ENCODE data around the gene CPZ. TPM values are rescaled to one million over a fixed set of nuclear protein-coding genes. Genes with fewer than 3 reads are reported as not detected.
"Not testable (repeated sequence)": the region's sequence is repeated elsewhere in the genome, so short reads cannot be mapped to it uniquely, and the experiment has no call there.

The CPZ gene
- total RNA-seq, 2 experiments from 2014 or later, result not detected

GRCh38 chr4:8559524-8560264 is 32.9 kb upstream of the CPZ start:
- no peaks in the 10 kb centered on the region for H3K4me1 Mint-ChIP-seq (ENCODE audit: low read depth)
- no peak overlapping the region for H3K4me3 Mint-ChIP-seq
- CTCF ChIA-PET, result interaction anchor here (1.0 kb wide), 1 partner anchor 48 kb away, joined by 3 read pairs; no protein-coding TSS in a partner anchor
- no peaks in the 10 kb centered on the region for H3K9me3 Mint-ChIP-seq
- no peak overlapping the region for H3K27ac Mint-ChIP-seq
- DNase-seq, result no peak
- H3K36me3 Mint-ChIP-seq (ENCODE audit: low read depth), result no peaks in the 10 kb centered on the region
- H3K27me3 Mint-ChIP-seq (ENCODE audit: low read depth), result peaks cover 2% of the 10 kb centered on the region
- intact Hi-C loops (cut with micrococcal nuclease), result no loop called here

DNA sequence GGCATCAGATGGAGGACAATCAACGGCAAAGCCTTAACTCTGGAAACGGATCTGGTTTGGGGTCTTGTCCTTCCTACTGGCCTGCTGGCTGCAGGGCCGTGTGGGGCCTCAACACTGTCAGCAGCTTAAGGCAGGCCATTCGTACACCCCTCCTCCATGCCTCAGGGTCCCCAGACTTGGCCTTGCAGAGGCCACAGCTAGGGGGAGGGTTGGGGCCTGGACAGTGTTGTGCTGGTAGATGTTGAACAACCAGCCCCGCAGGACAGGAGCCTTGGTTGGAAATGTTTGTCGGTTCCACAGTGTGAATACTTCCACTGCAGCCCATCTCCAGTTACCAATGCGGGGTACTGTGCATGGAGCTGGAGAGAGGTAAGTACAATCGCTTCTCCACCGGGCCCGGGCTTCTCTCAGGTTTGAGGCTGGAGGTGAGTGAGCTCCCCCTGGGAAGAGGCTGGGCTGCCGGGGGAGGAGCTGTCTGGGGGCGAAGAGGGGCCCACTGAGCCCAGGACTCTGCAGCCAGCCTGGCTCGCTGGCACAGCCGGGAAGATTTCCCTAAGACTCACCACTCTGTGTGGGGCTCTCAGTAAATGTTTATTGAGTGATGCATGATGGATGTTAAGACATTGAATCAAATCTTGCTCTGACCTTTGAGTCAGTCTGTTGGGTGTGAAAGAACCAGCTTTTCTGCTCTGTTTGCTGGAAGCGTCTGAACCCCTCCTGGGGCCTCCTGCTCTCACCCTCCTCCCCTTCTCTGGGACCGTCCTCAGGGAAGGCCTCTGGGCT is 32.1 kb upstream of the CPZ start:
- no peaks in the 10 kb centered on the region for H3K36me3 Mint-ChIP-seq (ENCODE audit: low read depth)
- H3K27ac Mint-ChIP-seq, result no peak overlapping the region
- H3K9me3 Mint-ChIP-seq, result no peaks in the 10 kb centered on the region
- intact Hi-C loops (cut with micrococcal nuclease), result no loop called here
- no peaks in the 10 kb centered on the region for H3K4me1 Mint-ChIP-seq (ENCODE audit: low read depth)
- peaks cover 2% of the 10 kb centered on the region for H3K27me3 Mint-ChIP-seq (ENCODE audit: low read depth)
- CTCF ChIA-PET, result interaction anchor here (1.0 kb wide), 1 partner anchor 47 kb away, joined by 3 read pairs; no protein-coding TSS in a partner anchor
- no peak for DNase-seq
- H3K4me3 Mint-ChIP-seq, result no peak overlapping the region

DNA sequence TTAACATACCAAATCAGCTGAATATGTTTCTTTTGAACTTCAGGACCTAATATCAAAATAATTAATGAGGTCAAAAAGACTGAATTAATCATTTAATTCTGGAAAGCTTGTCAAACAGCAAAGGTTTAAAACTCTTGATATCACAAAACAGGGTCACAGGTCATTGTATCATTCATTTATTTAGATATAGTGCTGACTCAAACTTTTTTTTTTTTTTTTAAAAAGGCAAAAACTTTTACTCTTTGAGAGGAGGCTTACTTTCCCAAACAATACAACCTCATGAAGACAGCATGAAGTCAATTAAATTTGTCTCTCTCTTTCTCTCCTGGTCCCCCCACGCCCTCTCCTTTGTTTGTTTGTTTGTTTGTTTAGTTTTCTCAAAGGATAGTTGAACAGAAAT is 28.0 kb upstream of the CPZ start:
- CTCF ChIA-PET, result no interaction called here
- Mint-ChIP-seq H3K36me3 (ENCODE audit: low read depth) (no peaks in the 10 kb centered on the region), H3K9me3 (no peaks in the 10 kb centered on the region), H3K4me1 (ENCODE audit: low read depth) (no peaks in the 10 kb centered on the region), H3K27ac (no peak overlapping the region), H3K27me3 (ENCODE audit: low read depth) (peaks cover 2% of the 10 kb centered on the region), H3K4me3 (no peak overlapping the region)
- no peak for DNase-seq
- intact Hi-C loops (cut with micrococcal nuclease), result no loop called here

- Mint-ChIP-seq H3K27ac (no peak overlapping the region), H3K9me3 (no peaks in the 10 kb centered on the region), H3K4me3 (no peak overlapping the region), H3K4me1 (ENCODE audit: low read depth) (no peaks in the 10 kb centered on the region), H3K27me3 (ENCODE audit: low read depth) (no peaks in the 10 kb centered on the region), H3K36me3 (ENCODE audit: low read depth) (no peaks in the 10 kb centered on the region)
- intact Hi-C loops (cut with micrococcal nuclease), result no loop called here
- no peak for DNase-seq
- CTCF ChIA-PET, result no interaction called here
These were observed 24.4 kb upstream of the CPZ start for GRCh38 chr4:8568068-8568668.

- no peaks in the 10 kb centered on the region for H3K9me3 Mint-ChIP-seq
- H3K36me3 Mint-ChIP-seq (ENCODE audit: low read depth), result no peaks in the 10 kb centered on the region
- H3K4me1 Mint-ChIP-seq (ENCODE audit: low read depth), result no peaks in the 10 kb centered on the region
- intact Hi-C loops (cut with micrococcal nuclease), result no loop called here
- DNase-seq, result no peak
- no peak overlapping the region for H3K27ac Mint-ChIP-seq
- H3K27me3 Mint-ChIP-seq (ENCODE audit: low read depth), result no peaks in the 10 kb centered on the region
- H3K4me3 Mint-ChIP-seq, result no peak overlapping the region
- CTCF ChIA-PET, result interaction anchor here (0.6 kb wide), 1 partner anchor 23 kb away, joined by 3 read pairs; no protein-coding TSS in a partner anchor
These were observed 22.4 kb upstream of the CPZ start for GRCh38 chr4:8570201-8570600.

DNA sequence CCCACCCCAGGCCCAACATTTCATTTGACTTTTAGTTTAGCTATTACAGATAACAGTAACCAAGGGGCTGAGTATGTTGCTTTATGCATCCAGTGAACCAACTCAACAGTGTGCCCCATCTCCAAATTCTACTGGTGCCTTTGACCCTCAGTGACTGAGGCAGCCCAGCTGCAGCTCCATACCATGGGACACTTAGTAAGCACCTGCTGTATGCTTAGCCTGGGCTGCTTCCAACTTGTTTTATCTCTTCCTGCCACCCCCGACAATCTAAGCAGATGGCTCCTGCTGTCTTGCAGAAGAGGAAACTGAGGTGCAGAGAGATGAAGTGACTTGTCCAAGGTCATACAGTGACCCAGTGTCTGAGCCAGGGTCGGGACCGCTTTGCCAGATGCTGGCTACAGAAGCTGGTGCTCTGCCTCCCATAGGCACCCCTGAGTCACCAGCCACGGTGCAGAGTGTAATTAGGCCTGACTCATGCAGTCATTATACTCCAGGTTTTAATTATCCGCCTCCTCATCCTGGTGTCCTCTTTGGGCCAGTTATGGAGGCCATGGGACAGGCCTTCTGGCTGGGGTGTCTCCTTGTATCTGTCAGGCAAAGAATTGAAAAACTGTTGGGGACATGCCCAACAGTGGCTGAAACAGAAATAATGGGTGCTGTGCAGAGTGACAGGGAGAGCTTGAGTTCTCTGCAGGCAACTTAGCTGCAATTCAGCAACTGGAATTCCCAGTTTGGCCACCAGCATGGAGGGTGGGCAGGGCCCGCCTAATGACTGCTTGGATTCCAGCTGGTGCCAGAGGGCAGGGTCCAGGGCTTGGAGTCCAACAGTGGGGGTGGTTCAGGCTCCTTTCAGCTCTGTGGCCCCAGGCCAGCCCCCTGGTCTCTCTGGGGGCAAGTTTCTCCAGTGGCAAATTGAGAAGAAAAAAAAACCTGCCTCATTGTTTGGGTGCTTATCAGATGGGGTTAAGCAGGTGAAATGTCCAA is 20.6 kb upstream of the CPZ start:
- intact Hi-C loops (cut with micrococcal nuclease), result no loop called here
- H3K36me3 Mint-ChIP-seq (ENCODE audit: low read depth), result no peaks in the 10 kb centered on the region
- CTCF ChIA-PET, result no interaction called here
- no peak overlapping the region for H3K27ac Mint-ChIP-seq
- no peaks in the 10 kb centered on the region for H3K4me1 Mint-ChIP-seq (ENCODE audit: low read depth)
- H3K9me3 Mint-ChIP-seq, result no peaks in the 10 kb centered on the region
- no peak overlapping the region for H3K4me3 Mint-ChIP-seq
- peaks cover 2% of the 10 kb centered on the region for H3K27me3 Mint-ChIP-seq (ENCODE audit: low read depth)
- DNase-seq, result no peak

- Mint-ChIP-seq H3K36me3 (ENCODE audit: low read depth) (no peaks in the 10 kb centered on the region), H3K27ac (no peak overlapping the region), H3K4me3 (no peak overlapping the region), H3K4me1 (ENCODE audit: low read depth) (no peaks in the 10 kb centered on the region), H3K9me3 (no peaks in the 10 kb centered on the region), H3K27me3 (ENCODE audit: low read depth) (peaks cover 9% of the 10 kb centered on the region)
- no peak for DNase-seq
- CTCF ChIA-PET, result no interaction called here
- intact Hi-C loops (cut with micrococcal nuclease), result no loop called here
These were observed 19.3 kb upstream of the CPZ start for GRCh38 chr4:8573266-8573665.

- Mint-ChIP-seq H3K27ac (no peak overlapping the region), H3K27me3 (ENCODE audit: low read depth) (peaks cover 15% of the 10 kb centered on the region), H3K4me1 (ENCODE audit: low read depth) (no peaks in the 10 kb centered on the region), H3K9me3 (no peaks in the 10 kb centered on the region), H3K36me3 (ENCODE audit: low read depth) (no peaks in the 10 kb centered on the region), H3K4me3 (no peak overlapping the region)
- DNase-seq, result no peak
- intact Hi-C loops (cut with micrococcal nuclease), result no loop called here
- CTCF ChIA-PET, result interaction anchor here (0.5 kb wide), 1 partner anchor 18 kb away, joined by 3 read pairs; the partner anchor contains the start of gene CPZ
These were observed 17.7 kb upstream of the CPZ start for GRCh38 chr4:8574796-8575370.

DNA sequence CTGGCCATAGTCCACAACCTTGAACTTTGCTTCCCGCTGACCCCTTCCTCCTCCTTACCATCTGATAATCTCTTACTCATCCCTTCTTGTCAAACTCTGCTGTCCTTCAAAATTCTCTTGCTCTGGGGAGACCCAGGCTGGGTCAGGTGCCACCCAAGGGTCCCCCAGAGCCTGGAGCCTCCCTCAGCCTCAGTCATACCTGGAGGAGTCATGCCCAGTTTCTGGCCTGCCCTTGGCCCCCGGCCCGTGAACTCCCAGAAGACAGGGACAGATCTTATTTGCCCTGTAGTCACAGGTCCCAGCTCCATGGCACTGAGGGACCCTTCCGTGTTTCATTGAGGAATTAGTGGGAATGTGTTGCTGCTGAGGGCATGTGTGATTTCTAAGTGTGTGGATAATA is 17.1 kb upstream of the CPZ start:
- no peaks in the 10 kb centered on the region for H3K36me3 Mint-ChIP-seq (ENCODE audit: low read depth)
- H3K27ac Mint-ChIP-seq, result no peak overlapping the region
- no peaks in the 10 kb centered on the region for H3K9me3 Mint-ChIP-seq
- H3K4me3 Mint-ChIP-seq, result no peak overlapping the region
- no peaks in the 10 kb centered on the region for H3K4me1 Mint-ChIP-seq (ENCODE audit: low read depth)
- peaks cover 15% of the 10 kb centered on the region for H3K27me3 Mint-ChIP-seq (ENCODE audit: low read depth)
- intact Hi-C loops (cut with micrococcal nuclease), result no loop called here
- DNase-seq, result no peak
- CTCF ChIA-PET, result no interaction called here

- H3K36me3 Mint-ChIP-seq (ENCODE audit: low read depth); H3K27ac Mint-ChIP-seq; DNase-seq; CTCF ChIA-PET; H3K4me3 Mint-ChIP-seq; H3K4me1 Mint-ChIP-seq (ENCODE audit: low read depth); intact Hi-C loops (cut with micrococcal nuclease); H3K9me3 Mint-ChIP-seq: not testable (repeated sequence)
- H3K27me3 Mint-ChIP-seq (ENCODE audit: low read depth), result peaks cover 15% of the 10 kb centered on the region
These were observed 16.0 kb upstream of the CPZ start for GRCh38 chr4:8576591-8576990.

- H3K4me3 Mint-ChIP-seq, result no peak overlapping the region
- CTCF ChIA-PET, result interaction anchor here (0.7 kb wide), 1 partner anchor 275 kb away, joined by 3 read pairs; no protein-coding TSS in a partner anchor
- peaks cover 17% of the 10 kb centered on the region for H3K27me3 Mint-ChIP-seq (ENCODE audit: low read depth)
- no peak overlapping the region for H3K27ac Mint-ChIP-seq
- intact Hi-C loops (cut with micrococcal nuclease), result no loop called here
- no peak for DNase-seq
- no peaks in the 10 kb centered on the region for H3K36me3 Mint-ChIP-seq (ENCODE audit: low read depth)
- H3K4me1 Mint-ChIP-seq (ENCODE audit: low read depth), result no peaks in the 10 kb centered on the region
- no peaks in the 10 kb centered on the region for H3K9me3 Mint-ChIP-seq
These were observed 15.5 kb upstream of the CPZ start for GRCh38 chr4:8577046-8577445.

Measured in activated naive CD4-positive, alpha-beta T cell treated with anti-CD3 and anti-CD28 coated beads for 36 hours (primary cell).